CD4-positive, CD25-positive, alpha-beta regulatory T cell (primary cell): Measurements from ENCODE around the gene RBM4B. TPM values are rescaled to one million over a fixed set of nuclear protein-coding genes. Genes with fewer than 3 reads are reported as not detected.

Experiments used
- ATAC-seq, 2 donors: fragments of 150-1000 bp; cut with Tn5 transposase; one replicate each; pipeline ENCODE4 v1.10.0; 2021; ENCODE audit warnings: low read depth in 2 of 2, moderate number of reproducible peaks in 2 of 2, moderate library complexity in 1 of 2
- DNase-seq, 3 donors: peaks; one replicate each; pipeline versions ENCODE4 v3.0.0 to v3.0.0-alpha.2; 2012 to 2022; ENCODE audit warnings: mixed read lengths in 1 of 3
- H3K27ac ChIP-seq: one replicate; pipeline ENCODE4 v1.7.0; 2013; ENCODE audit warnings: mild to moderate bottlenecking, low read length; ENCODE audit not compliant: insufficient read depth, poor library complexity, severe bottlenecking
- H3K27me3 ChIP-seq: one replicate; pipeline ENCODE4 v1.7.0; 2013; ENCODE audit warnings: low read length; ENCODE audit not compliant: control insufficient read depth, insufficient read depth
- H3K36me3 ChIP-seq: one replicate; pipeline ENCODE4 v1.7.0; 2013; ENCODE audit warnings: mild to moderate bottlenecking, low read length, moderate library complexity; ENCODE audit not compliant: control insufficient read depth, insufficient read depth
- H3K4me1 ChIP-seq: 2 replicates; pipeline ENCODE4 v1.7.0; 2013; ENCODE audit warnings: mild to moderate bottlenecking, low read length; ENCODE audit not compliant: insufficient read depth, control insufficient read depth, poor library complexity, severe bottlenecking
- H3K4me3 ChIP-seq: one replicate; pipeline ENCODE4 v1.7.0; 2013; ENCODE audit warnings: low read depth, mild to moderate bottlenecking, low read length, moderate library complexity
- H3K9me3 ChIP-seq, 2 experiments: 1 replicate in 1 of 2; 2 replicates in 1 of 2; pipeline ENCODE4 v1.7.0; 2013; ENCODE audit warnings: low read length in 2 of 2, mild to moderate bottlenecking in 1 of 2, moderate library complexity in 1 of 2; ENCODE audit not compliant: control insufficient read depth in 2 of 2
- H3K27ac Mint-ChIP-seq, 3 donors: one replicate each; pipeline ENCODE4 v1.8.0; 2020 to 2022; ENCODE audit warnings: mild to moderate bottlenecking in 3 of 3, mixed read lengths in 3 of 3, moderate library complexity in 2 of 3
- H3K27me3 Mint-ChIP-seq: one replicate; pipeline ENCODE4 v1.8.0; 2022; ENCODE audit warnings: mild to moderate bottlenecking, mixed read lengths
- H3K36me3 Mint-ChIP-seq: one replicate; pipeline ENCODE4 v1.8.0; 2020; ENCODE audit warnings: mixed read lengths
- H3K4me1 Mint-ChIP-seq, 4 donors: one replicate each; pipeline ENCODE4 v1.8.0; 2020 to 2022; ENCODE audit warnings: mixed read lengths in 4 of 4, mild to moderate bottlenecking in 1 of 4
- H3K4me3 Mint-ChIP-seq, 4 donors: one replicate each; pipeline ENCODE4 v1.8.0; 2020 to 2022; ENCODE audit warnings: mild to moderate bottlenecking in 4 of 4, mixed read lengths in 4 of 4, moderate library complexity in 3 of 4
- H3K9me3 Mint-ChIP-seq, 7 donors: one replicate each; pipeline ENCODE4 v1.8.0; 2020 to 2022; ENCODE audit warnings: mixed read lengths in 7 of 7, mild to moderate bottlenecking in 3 of 7, moderate library complexity in 2 of 7
- polyA plus RNA-seq, 4 donors: library from polyadenylated mRNA; unstranded; fragments of 300-500 nt; fragmentation: Illumina TruSeq; gene quantifications; one replicate each; pipeline ENCODE4 v1.2.3, GENCODE V29; 2021
- total RNA-seq: library from RNA; stranded (reverse); gene quantifications from one replicate; pipeline ENCODE4 v1.2.3, GENCODE V29; 2022

RBM4B gene
- total and polyA plus RNA-seq, 5 donors from 2014 or later: 10.0 to 17.6 (median 14.3) TPM

GRCh38 chr11:66683877-66684276, 6.2 kb upstream of the RBM4B start:
- Mint-ChIP-seq H3K9me3 (peaks cover 0 to 2% (median 0%) of the 10 kb centered on the region in 7 donors), H3K27ac (no peak overlapping the region), H3K27me3 (peaks cover 4% of the 10 kb centered on the region), H3K4me1 (peaks cover 0 to 3% (median 0%) of the 10 kb centered on the region in 4 donors), H3K36me3 (no peaks in the 10 kb centered on the region), H3K4me3 (peak overlapping the region in 1 of 4 donors; percentile 69)
- Histone ChIP-seq H3K4me3 (no peak overlapping the region), H3K9me3 (no peaks in the 10 kb centered on the region), H3K4me1 (no peaks in the 10 kb centered on the region), H3K27me3 (no peaks in the 10 kb centered on the region), H3K36me3 (no peaks in the 10 kb centered on the region), H3K27ac (no peak overlapping the region)
- DNase-seq (no peak), ATAC-seq (no peak)

GRCh38 chr11:66680966-66681645, 3.4 kb upstream of the RBM4B start:
- Mint-ChIP-seq H3K27me3 (peaks cover 4% of the 10 kb centered on the region), H3K9me3 (peaks cover 0 to 1% (median 0%) of the 10 kb centered on the region in 7 donors), H3K27ac (no peak overlapping the region), H3K4me1 (peaks cover 11 to 19% (median 13%) of the 10 kb centered on the region in 4 donors), H3K36me3 (no peaks in the 10 kb centered on the region), H3K4me3 (no peak overlapping the region)
- Histone ChIP-seq H3K27me3 (no peaks in the 10 kb centered on the region), H3K36me3 (no peaks in the 10 kb centered on the region), H3K4me3 (no peak overlapping the region), H3K9me3 (no peaks in the 10 kb centered on the region), H3K27ac (no peak overlapping the region), H3K4me1 (peaks cover 17% of the 10 kb centered on the region)
- DNase-seq (no peak), ATAC-seq (no peak)

- ATAC-seq: no peak
- H3K4me3 Mint-ChIP-seq: peak overlapping the region; percentile 90 to 99 (median 96)
- Histone ChIP-seq H3K4me1 (peaks cover 35% of the 10 kb centered on the region), H3K4me3 (peak overlapping the region; percentile 92), H3K27ac (peak overlapping the region; percentile 98), H3K9me3 (no peaks in the 10 kb centered on the region), H3K36me3 (no peaks in the 10 kb centered on the region), H3K27me3 (no peaks in the 10 kb centered on the region)
- H3K4me1 Mint-ChIP-seq: peaks cover 25 to 51% (median 33%) of the 10 kb centered on the region in 4 donors
- H3K27ac Mint-ChIP-seq: peak overlapping the region; percentile 99
- H3K36me3 Mint-ChIP-seq: no peaks in the 10 kb centered on the region
- DNase-seq: no peak
- H3K9me3 Mint-ChIP-seq: no peaks in the 10 kb centered on the region
- H3K27me3 Mint-ChIP-seq: no peaks in the 10 kb centered on the region
Measured at GRCh38 chr11:66676931-66677598, 622 bp downstream of the RBM4B start.

GRCh38 chr11:66676282-66676919, 1.3 kb downstream of the RBM4B start:
- Mint-ChIP-seq H3K9me3 (no peaks in the 10 kb centered on the region), H3K27ac (peak overlapping the region; percentile 99), H3K27me3 (no peaks in the 10 kb centered on the region), H3K4me3 (peak overlapping the region; percentile 90 to 99 (median 96)), H3K4me1 (peaks cover 25 to 51% (median 33%) of the 10 kb centered on the region in 4 donors), H3K36me3 (no peaks in the 10 kb centered on the region)
- Histone ChIP-seq H3K4me3 (peak overlapping the region; percentile 92), H3K36me3 (no peaks in the 10 kb centered on the region), H3K9me3 (no peaks in the 10 kb centered on the region), H3K27me3 (no peaks in the 10 kb centered on the region), H3K27ac (no peak overlapping the region), H3K4me1 (peaks cover 35% of the 10 kb centered on the region)
- no peak for ATAC-seq
- DNase-seq: no peak

GRCh38 chr11:66674964-66675602, 2.6 kb downstream of the RBM4B start:
- H3K27ac Mint-ChIP-seq: peak overlapping the region in 2 of 3 donors; percentile 17 to 83
- ATAC-seq (no peak), DNase-seq (no peak)
- Histone ChIP-seq H3K36me3 (no peaks in the 10 kb centered on the region), H3K27ac (no peak overlapping the region), H3K4me1 (peaks cover 35% of the 10 kb centered on the region), H3K4me3 (no peak overlapping the region), H3K9me3 (no peaks in the 10 kb centered on the region), H3K27me3 (no peaks in the 10 kb centered on the region)
- H3K36me3 Mint-ChIP-seq: no peaks in the 10 kb centered on the region
- H3K4me1 Mint-ChIP-seq: peaks cover 26 to 60% (median 36%) of the 10 kb centered on the region in 4 donors
- no peaks in the 10 kb centered on the region for H3K9me3 Mint-ChIP-seq
- H3K27me3 Mint-ChIP-seq: no peaks in the 10 kb centered on the region
- peak overlapping the region; percentile 24 to 76 (median 42) for H3K4me3 Mint-ChIP-seq

- H3K4me3 Mint-ChIP-seq: no peak overlapping the region
- Histone ChIP-seq H3K9me3 (no peaks in the 10 kb centered on the region), H3K27ac (no peak overlapping the region), H3K27me3 (no peaks in the 10 kb centered on the region), H3K36me3 (peaks cover 32% of the 10 kb centered on the region), H3K4me1 (peaks cover 18% of the 10 kb centered on the region), H3K4me3 (no peak overlapping the region)
- peak overlapping the region in 2 of 3 donors; percentile 50 to 82 for H3K27ac Mint-ChIP-seq
- H3K4me1 Mint-ChIP-seq: peaks cover 19 to 67% (median 37%) of the 10 kb centered on the region in 4 donors
- H3K27me3 Mint-ChIP-seq: no peaks in the 10 kb centered on the region
- DNase-seq (no peak), ATAC-seq (no peak)
- peaks cover 16% of the 10 kb centered on the region for H3K36me3 Mint-ChIP-seq
- H3K9me3 Mint-ChIP-seq: no peaks in the 10 kb centered on the region
Measured at GRCh38 chr11:66670816-66671215, 6.9 kb downstream of the RBM4B start.

GRCh38 chr11:66665369-66665768, 12.3 kb downstream of the RBM4B start:
- no peaks in the 10 kb centered on the region for H3K9me3 ChIP-seq
- no peak for ATAC-seq
- Mint-ChIP-seq H3K4me1 (peaks cover 17 to 60% (median 28%) of the 10 kb centered on the region in 4 donors), H3K9me3 (no peaks in the 10 kb centered on the region), H3K36me3 (peaks cover 30% of the 10 kb centered on the region), H3K4me3 (no peak overlapping the region), H3K27ac (peak overlapping the region in 2 of 3 donors; percentile 42 to 57), H3K27me3 (no peaks in the 10 kb centered on the region)
- DNase-seq: no peak
- no peak overlapping the region for H3K4me3 ChIP-seq
- H3K27me3 ChIP-seq: no peaks in the 10 kb centered on the region
- peaks cover 55% of the 10 kb centered on the region for H3K36me3 ChIP-seq
- H3K4me1 ChIP-seq: peaks cover 3% of the 10 kb centered on the region
- H3K27ac ChIP-seq: no peak overlapping the region
